ENCODE measurements around the gene CDKL4.
"Not testable (repeated sequence)": the region's sequence is repeated elsewhere in the genome, so short reads cannot be mapped to it uniquely, and the experiment has no call there.

CDKL4 gene

GRCh38 chr2:39141334-39142271, 102.2 kb downstream of the CDKL4 start:
- peak; percentile 49 for DNase-seq (ENCODE audit: low spot score)

GRCh38 chr2:39140948-39141333, 102.8 kb downstream of the CDKL4 start:
- DNase-seq (ENCODE audit: low spot score) = not testable (repeated sequence)

- DNase-seq (ENCODE audit: low spot score) = no peak
These were observed 103.4 kb downstream of the CDKL4 start for GRCh38 chr2:39140322-39140847.

GRCh38 chr2:39139511-39140237, 104.1 kb downstream of the CDKL4 start:
- no peak for DNase-seq (ENCODE audit: low spot score)

GRCh38 chr2:39138837-39139211, 104.9 kb downstream of the CDKL4 start:
- DNase-seq (ENCODE audit: low spot score) = no peak

GRCh38 chr2:39138187-39138836, 105.5 kb downstream of the CDKL4 start:
- DNase-seq (ENCODE audit: low spot score) = not testable (repeated sequence)

- DNase-seq (ENCODE audit: low spot score) = no peak
These were observed 107.0 kb downstream of the CDKL4 start for GRCh38 chr2:39136799-39137198.

- DNase-seq (ENCODE audit: low spot score) = no peak
These were observed 108.0 kb downstream of the CDKL4 start for GRCh38 chr2:39135690-39136259.

- DNase-seq (ENCODE audit: low spot score) = peak; percentile 24
These were observed 110.4 kb downstream of the CDKL4 start for GRCh38 chr2:39133215-39133851.

- peak; percentile 29 for DNase-seq (ENCODE audit: low spot score)
These were observed 114.8 kb downstream of the CDKL4 start for GRCh38 chr2:39128919-39129391.

- DNase-seq (ENCODE audit: low spot score) = peak; percentile 59
These were observed 115.8 kb downstream of the CDKL4 start for GRCh38 chr2:39127973-39128372.
